SK-N-SH (cell line): ENCODE data around the gene PCGF3.

Experiments
- EZH2phosphoT487 ChIP-seq: fragments of 200-600 bp; sonication (generic); IDR thresholded peaks from 2 replicates; pipeline ENCODE4 v1.6.1; 2017; ENCODE audit warnings: low read depth, mixed run types, mild to moderate bottlenecking, antibody characterized with exemption, moderate library complexity, borderline replicate concordance
- FOXM1 ChIP-seq: IDR thresholded peaks from 2 replicates; pipeline ENCODE4 v1.4.0; 2012; ENCODE audit warnings: low read depth, mild to moderate bottlenecking
- JUND ChIP-seq: IDR thresholded peaks from 2 replicates; pipeline ENCODE4 v1.4.0; 2012
- NFIC ChIP-seq: IDR thresholded peaks from 2 replicates; pipeline ENCODE4 v1.4.0; 2012; ENCODE audit warnings: borderline replicate concordance
- NRF1 ChIP-seq: IDR thresholded peaks from 2 replicates; pipeline ENCODE4 v1.6.1; 2012; ENCODE audit warnings: low read depth, mild to moderate bottlenecking, low read length
- POLR2AphosphoS5 ChIP-seq: IDR thresholded peaks from 2 replicates; pipeline ENCODE4 v1.6.1; 2012; ENCODE audit warnings: low read depth, low read length
- SMC3 ChIP-seq: IDR thresholded peaks from 2 replicates; pipeline ENCODE4 v1.6.1; 2012; ENCODE audit warnings: low read depth, low read length, improper control_type of control experiment
- TEAD4 ChIP-seq: IDR thresholded peaks from 2 replicates; pipeline ENCODE4 v1.4.0; 2012; ENCODE audit warnings: mild to moderate bottlenecking, borderline replicate concordance; ENCODE audit not compliant: insufficient read depth
- YY1 ChIP-seq: IDR thresholded peaks from 2 replicates; pipeline ENCODE4 v1.4.0; 2012; ENCODE audit warnings: low read depth, mild to moderate bottlenecking
- TF ChIP-seq, protein P1 (sequence below): fragments of 200-600 bp; sonication (generic); IDR thresholded peaks from 2 replicates; pipeline ENCODE4 v1.6.1; 2017; ENCODE audit warnings: antibody characterized with exemption, mild to moderate bottlenecking, moderate library complexity
- TF ChIP-seq, protein P2 (sequence below): IDR thresholded peaks from 2 replicates; pipeline ENCODE4 v1.4.0; 2012; ENCODE audit warnings: low read depth
- TF ChIP-seq, protein P3 (sequence below): IDR thresholded peaks from 2 replicates; pipeline ENCODE4 v1.6.1; 2012; ENCODE audit warnings: mild to moderate bottlenecking, low read depth, low read length, moderate library complexity

DNA sequence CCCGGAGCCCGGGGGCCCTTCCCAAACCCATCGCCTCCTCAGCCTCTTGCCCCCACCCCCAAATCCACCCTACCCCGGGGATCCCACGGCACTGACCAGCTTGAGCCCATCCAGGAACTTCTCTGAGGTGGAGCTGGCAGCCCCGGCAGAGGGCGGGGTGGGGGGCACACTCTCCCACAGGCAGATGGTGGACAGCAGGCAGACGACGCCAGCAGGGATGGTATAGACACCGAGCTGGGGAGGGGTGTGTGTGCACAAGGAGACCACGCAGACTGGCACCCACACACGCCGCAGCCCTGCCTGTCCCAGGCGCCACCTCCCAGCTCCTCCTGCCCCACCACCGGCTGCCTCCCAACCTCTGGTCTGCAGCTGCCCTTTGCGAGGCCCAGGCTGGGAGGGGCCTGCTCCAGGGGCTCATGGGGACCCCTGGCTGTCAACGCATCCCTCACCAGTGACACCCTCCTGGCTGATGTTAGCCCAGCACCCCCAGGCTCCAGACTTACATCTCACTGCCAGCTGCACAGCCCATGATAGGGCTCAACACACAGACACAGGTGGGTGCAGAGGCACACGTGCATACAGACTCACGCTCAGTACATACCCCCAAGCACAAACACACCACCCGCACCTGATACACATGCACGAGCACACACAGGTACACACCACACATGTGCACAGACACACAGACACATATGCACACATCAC lies 20.9 kb upstream of the PCGF3 start:
- TF ChIP-seq, protein P1, sequence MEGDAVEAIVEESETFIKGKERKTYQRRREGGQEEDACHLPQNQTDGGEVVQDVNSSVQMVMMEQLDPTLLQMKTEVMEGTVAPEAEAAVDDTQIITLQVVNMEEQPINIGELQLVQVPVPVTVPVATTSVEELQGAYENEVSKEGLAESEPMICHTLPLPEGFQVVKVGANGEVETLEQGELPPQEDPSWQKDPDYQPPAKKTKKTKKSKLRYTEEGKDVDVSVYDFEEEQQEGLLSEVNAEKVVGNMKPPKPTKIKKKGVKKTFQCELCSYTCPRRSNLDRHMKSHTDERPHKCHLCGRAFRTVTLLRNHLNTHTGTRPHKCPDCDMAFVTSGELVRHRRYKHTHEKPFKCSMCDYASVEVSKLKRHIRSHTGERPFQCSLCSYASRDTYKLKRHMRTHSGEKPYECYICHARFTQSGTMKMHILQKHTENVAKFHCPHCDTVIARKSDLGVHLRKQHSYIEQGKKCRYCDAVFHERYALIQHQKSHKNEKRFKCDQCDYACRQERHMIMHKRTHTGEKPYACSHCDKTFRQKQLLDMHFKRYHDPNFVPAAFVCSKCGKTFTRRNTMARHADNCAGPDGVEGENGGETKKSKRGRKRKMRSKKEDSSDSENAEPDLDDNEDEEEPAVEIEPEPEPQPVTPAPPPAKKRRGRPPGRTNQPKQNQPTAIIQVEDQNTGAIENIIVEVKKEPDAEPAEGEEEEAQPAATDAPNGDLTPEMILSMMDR: no peak
- TF ChIP-seq, protein P2, sequence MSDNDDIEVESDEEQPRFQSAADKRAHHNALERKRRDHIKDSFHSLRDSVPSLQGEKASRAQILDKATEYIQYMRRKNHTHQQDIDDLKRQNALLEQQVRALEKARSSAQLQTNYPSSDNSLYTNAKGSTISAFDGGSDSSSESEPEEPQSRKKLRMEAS: no peak
- TF ChIP-seq YY1 (no peak), SMC3 (no peak), EZH2phosphoT487 (no peak), POLR2AphosphoS5 (no peak), TEAD4 (no peak), JUND (no peak), FOXM1 (no peak), NFIC (no peak), NRF1 (no peak)
- TF ChIP-seq, protein P3, sequence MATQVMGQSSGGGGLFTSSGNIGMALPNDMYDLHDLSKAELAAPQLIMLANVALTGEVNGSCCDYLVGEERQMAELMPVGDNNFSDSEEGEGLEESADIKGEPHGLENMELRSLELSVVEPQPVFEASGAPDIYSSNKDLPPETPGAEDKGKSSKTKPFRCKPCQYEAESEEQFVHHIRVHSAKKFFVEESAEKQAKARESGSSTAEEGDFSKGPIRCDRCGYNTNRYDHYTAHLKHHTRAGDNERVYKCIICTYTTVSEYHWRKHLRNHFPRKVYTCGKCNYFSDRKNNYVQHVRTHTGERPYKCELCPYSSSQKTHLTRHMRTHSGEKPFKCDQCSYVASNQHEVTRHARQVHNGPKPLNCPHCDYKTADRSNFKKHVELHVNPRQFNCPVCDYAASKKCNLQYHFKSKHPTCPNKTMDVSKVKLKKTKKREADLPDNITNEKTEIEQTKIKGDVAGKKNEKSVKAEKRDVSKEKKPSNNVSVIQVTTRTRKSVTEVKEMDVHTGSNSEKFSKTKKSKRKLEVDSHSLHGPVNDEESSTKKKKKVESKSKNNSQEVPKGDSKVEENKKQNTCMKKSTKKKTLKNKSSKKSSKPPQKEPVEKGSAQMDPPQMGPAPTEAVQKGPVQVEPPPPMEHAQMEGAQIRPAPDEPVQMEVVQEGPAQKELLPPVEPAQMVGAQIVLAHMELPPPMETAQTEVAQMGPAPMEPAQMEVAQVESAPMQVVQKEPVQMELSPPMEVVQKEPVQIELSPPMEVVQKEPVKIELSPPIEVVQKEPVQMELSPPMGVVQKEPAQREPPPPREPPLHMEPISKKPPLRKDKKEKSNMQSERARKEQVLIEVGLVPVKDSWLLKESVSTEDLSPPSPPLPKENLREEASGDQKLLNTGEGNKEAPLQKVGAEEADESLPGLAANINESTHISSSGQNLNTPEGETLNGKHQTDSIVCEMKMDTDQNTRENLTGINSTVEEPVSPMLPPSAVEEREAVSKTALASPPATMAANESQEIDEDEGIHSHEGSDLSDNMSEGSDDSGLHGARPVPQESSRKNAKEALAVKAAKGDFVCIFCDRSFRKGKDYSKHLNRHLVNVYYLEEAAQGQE: no peak
